GM12874 (cell line): Measurements from ENCODE around the gene BRD7.

Source experiments
- CTCF ChIP-seq: IDR thresholded peaks from 2 replicates; pipeline ENCODE4 v1.5.1; 2011; ENCODE audit warnings: low read depth, mild to moderate bottlenecking, control low read depth, low read length, moderate library complexity; ENCODE audit not compliant: insufficient read depth

BRD7 gene

GRCh38 chr16:50365791-50366575 is 2.8 kb downstream of the BRD7 start:
- TF ChIP-seq CTCF: no peak

DNA sequence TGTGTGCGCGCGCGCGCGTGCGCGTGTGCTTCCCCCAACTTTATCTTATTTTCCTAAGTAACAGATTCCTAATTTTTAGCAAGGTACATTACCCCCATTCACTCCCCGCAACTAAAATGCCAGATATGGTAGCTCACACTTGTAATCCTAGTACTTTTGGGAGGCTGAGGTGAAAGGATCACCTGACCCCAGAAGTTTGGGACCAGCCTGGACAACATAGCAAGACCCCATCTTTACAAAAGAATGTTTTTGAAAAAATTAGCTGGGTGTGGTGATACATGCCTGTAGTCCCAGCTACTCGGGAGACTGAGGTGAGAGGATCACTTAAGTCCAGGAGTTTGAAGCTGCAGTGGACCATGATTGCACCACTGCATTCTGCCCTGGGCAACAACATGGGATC is 5.1 kb downstream of the BRD7 start:
- TF ChIP-seq CTCF: no peak

GRCh38 chr16:50360779-50361178 is 8.0 kb downstream of the BRD7 start:
- TF ChIP-seq CTCF: no peak

GRCh38 chr16:50360033-50360778 is 8.6 kb downstream of the BRD7 start:
- TF ChIP-seq CTCF: no peak

- no peak for TF ChIP-seq CTCF
Measured at GRCh38 chr16:50359626-50360025, 9.2 kb downstream of the BRD7 start.

DNA sequence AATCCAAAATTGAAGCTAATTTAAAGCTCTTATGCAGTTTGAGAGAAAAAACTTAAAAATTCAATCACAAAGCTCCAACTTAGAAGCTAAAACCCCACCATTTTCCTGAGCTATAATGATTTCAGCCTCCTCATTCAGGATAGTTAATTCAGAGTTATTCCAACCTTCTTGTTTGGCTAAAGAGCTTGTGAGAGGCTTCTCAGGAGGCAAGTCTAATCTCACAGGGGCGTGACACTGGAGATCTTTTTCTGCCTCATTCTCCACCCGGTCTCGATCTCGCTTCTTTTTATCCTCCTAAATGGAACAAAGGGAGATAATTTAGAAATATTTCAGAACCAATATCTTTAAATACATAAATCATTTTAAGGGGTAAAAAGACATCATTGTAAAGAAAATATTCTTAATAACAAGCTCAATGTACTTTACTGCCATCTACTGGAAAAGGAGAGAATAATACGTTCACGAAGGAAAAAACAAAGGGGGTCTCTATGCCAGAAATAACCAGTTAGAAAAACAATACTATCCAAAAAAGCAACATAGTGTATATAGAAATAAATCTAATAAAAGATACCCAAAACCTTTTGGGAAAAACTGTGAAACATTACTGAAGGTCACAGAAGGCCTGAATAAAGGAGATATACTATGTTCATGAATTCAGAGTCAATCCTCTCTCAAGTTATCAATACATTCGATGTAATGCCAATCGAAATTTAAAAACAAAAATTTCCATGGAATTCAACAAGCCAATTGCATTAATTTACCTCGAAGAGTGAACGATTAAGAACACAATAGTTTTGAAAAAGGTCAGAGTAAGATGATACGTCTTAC is 13.9 kb downstream of the BRD7 start:
- peak; percentile 22; the same call in 1 of the 2 replicates for TF ChIP-seq CTCF

- TF ChIP-seq CTCF: no peak
Measured at GRCh38 chr16:50354082-50354481, 14.7 kb downstream of the BRD7 start.
